SJSA1 (cell line): ENCODE data around the gene PIP5K1C. TPM values are rescaled to one million over a fixed set of nuclear protein-coding genes. Genes with fewer than 3 reads are reported as not detected.
"Not testable (repeated sequence)": the region's sequence is repeated elsewhere in the genome, so short reads cannot be mapped to it uniquely, and the experiment has no call there.

Experiments
- DNase-seq, 2 experiments: peaks; one replicate each; pipeline ENCODE4 v3.0.0-alpha.2; 2015 to 2020; ENCODE audit warnings: low spot score in 2 of 2, low read depth in 1 of 2
- H3K27ac ChIP-seq: fragments of 250-450 bp; sonication (Bioruptor Pico); 2 replicates; pipeline ENCODE4 v1.5.1; 2020; ENCODE audit warnings: mild to moderate bottlenecking, moderate library complexity
- H3K27me3 ChIP-seq: fragments of 250-450 bp; sonication (Bioruptor Pico); replicated peaks from 2 replicates; pipeline ENCODE4 v1.5.1; 2020; ENCODE audit warnings: mild to moderate bottlenecking, moderate library complexity
- H3K36me3 ChIP-seq: fragments of 250-450 bp; sonication (Bioruptor Pico); 2 replicates; pipeline ENCODE4 v1.5.1; 2020; ENCODE audit warnings: mild to moderate bottlenecking
- H3K4me1 ChIP-seq: fragments of 250-450 bp; sonication (Bioruptor Pico); replicated peaks from 2 replicates; pipeline ENCODE4 v1.6.1; 2021; ENCODE audit warnings: mild to moderate bottlenecking
- H3K4me3 ChIP-seq: fragments of 250-450 bp; sonication (Bioruptor Pico); 2 replicates; pipeline ENCODE4 v1.5.1; 2020; ENCODE audit warnings: mild to moderate bottlenecking
- H3K9me3 ChIP-seq: fragments of 250-450 bp; sonication (Bioruptor Pico); replicated peaks from 2 replicates; pipeline ENCODE4 v1.5.1; 2020; ENCODE audit warnings: mild to moderate bottlenecking
- total RNA-seq: library from RNA; depleted of rRNA; stranded (reverse); fragments of >200 nt; shearing (Covaris generic); gene quantifications from 2 replicates; pipeline ENCODE4 v1.2.3, GENCODE V29; 2014; rRNA removed

Gene PIP5K1C
- total RNA-seq, 1 experiment from 2014 or later = 15.9 TPM

DNA sequence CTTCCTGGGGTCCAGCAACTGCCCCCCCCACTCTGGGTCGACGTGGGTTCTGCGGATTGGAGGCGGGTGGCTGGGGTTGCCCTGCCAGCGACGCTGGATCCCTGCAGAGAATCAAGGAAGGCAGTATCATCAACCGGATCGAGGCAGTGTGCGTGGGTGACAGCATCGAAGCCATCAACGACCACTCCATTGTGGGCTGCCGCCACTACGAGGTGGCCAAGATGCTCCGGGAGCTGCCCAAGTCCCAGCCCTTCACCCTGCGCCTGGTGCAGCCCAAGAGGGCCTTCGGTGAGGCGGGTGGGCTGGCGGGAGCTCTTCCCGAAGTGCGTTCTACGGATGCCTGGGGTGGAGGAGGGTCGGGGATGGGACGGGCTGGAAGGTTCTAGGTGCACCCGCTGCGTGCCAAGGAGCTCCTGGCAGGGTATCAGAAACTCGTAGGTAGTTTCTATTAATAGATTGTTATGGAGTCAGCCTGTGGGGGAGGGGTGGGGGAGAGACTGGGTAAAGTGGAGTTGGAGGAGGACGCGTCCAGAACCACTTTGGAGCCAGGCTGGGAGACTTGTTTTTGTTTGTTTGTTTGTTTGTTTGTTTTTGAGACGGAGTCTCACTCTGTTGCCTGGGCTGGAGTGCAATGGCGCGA lies 113.4 kb downstream of the PIP5K1C start:
- Histone ChIP-seq H3K27ac (no peak overlapping the region), H3K27me3 (no peaks in the 10 kb centered on the region), H3K4me3 (no peak overlapping the region), H3K9me3 (peaks cover 2% of the 10 kb centered on the region; the same call in 1 of the 2 replicates), H3K4me1 (peaks cover 21% of the 10 kb centered on the region), H3K36me3 (peaks cover 17% of the 10 kb centered on the region)
- peak in 1 of 2 experiments; percentile 40 for DNase-seq

DNA sequence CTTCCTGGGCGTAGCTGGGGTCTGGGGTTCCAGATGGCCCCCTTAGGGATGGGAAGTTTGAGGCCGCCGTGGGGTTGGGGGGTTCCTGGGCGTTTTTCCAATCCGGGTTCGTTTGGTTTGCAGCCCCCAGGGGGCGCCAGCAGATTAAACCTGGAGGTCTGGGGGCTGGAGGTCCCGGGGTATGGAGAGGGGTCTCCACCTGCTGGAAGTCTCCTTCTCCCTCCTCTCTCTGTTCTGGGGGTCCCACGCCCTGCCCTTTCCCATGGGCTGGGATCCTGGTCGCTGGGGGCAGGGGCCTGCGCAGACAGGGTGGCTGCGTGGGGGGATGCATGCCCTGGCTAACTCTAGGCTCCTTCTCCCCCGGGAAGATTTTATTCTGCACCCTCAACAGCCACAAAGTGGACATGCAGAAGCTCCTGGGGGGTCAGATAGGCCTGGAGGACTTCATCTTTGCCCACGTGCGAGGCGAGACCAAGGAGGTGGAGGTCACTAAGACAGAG lies 114.1 kb downstream of the PIP5K1C start:
- peak in 1 of 2 experiments; percentile 54 for DNase-seq
- Histone ChIP-seq H3K4me1 (peaks cover 28% of the 10 kb centered on the region), H3K36me3 (peaks cover 10% of the 10 kb centered on the region), H3K27me3 (no peaks in the 10 kb centered on the region), H3K4me3 (peak overlapping the region; percentile 57), H3K27ac (peak overlapping the region; percentile 71), H3K9me3 (peaks cover 2% of the 10 kb centered on the region; the same call in 1 of the 2 replicates)

DNA sequence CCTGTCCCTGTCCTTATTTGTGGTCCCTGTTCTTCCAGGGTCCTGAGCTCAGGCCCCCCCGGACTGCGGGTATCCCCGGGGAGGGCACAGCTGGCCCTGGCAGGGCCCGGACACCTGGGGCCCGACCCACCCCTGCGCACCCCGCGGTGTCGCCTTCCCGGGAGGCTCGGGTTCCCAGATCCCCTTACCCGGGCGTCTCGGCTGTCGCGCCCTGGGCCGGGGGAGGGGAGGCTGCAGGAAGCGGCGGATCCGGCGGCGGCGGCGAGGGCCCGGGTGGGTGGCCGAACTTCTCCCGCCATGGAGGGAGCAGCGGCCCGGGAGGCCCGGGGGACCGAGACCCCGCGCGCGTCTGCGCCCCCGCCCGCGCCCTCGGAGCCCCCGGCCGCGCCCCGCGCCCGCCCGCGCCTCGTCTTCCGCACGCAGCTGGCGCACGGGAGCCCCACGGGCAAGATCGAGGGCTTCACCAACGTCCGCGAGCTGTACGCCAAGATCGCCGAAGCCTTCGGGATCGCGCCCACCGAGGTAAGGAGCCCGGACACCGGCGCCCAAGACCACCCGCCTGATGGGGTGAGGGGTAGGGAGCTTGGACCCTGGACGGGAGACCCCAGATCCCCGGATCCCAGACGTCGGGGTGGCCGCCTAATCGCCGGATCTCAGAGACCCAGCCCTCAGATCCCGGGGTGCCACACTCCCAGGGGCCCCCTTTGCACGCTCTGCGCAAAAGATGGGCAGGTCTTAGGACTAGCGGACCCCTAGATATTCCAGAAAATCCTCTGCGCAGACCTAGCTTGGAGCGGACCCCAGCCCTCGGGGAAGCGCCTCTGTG lies 114.8 kb downstream of the PIP5K1C start, which contains the start of gene GIPC3:
Gene GIPC3, plus strand, starts transcription at position 178 of the 826 bp plus-strand sequence. Its CDS starts 120 bp downstream, at position 298.
- no peaks in the 10 kb centered on the region for H3K27me3 ChIP-seq
- peaks cover 35% of the 10 kb centered on the region for H3K4me1 ChIP-seq
- peak within 1 kb of the TSS; percentile 57 for H3K4me3 ChIP-seq
- H3K27ac ChIP-seq = peak within 1 kb of the TSS; percentile 71
- DNase-seq = peak; percentile 42 to 54
- peaks cover 9% of the 10 kb centered on the region; the same call in 1 of the 2 replicates for H3K36me3 ChIP-seq
- peaks cover 2% of the 10 kb centered on the region; the same call in 1 of the 2 replicates for H3K9me3 ChIP-seq

DNA sequence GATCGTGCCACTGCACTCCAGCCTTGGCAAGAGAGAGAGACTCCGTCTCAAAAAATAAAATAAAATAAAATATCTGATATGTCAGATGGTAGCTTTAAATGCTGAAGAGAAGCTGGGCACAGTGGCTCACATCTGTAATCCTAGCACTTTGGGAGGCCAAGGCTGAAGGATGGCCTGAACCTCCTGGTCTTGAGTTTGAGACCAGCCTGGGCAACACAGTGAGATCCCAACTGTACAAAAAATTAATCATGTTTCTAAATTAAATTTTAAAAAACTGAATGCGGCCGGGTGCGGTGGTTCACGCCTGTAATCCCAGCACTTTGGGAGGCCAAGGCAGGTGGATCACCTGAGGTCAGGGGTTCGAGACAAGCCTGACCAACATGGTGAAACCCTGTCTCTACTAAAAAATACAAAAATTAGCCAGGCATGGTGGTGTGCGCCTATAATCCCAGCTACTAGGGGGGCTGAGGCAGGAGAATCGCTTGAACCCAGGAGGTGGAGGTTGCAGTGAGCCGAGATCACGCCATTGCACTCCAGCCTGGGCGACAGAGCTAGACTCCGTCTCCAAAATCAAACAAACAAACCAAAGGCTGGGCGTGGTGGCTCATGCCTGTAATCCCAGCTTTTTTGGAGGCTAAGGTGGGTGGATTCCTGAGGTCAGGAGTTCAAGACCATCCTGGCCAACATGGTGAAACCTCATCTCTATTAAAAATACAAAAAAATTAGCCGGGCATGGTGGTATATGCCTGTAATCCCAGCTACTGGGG lies 116.0 kb downstream of the PIP5K1C start:
- not testable (repeated sequence) for H3K27ac ChIP-seq, H3K4me3 ChIP-seq, H3K27me3 ChIP-seq, H3K36me3 ChIP-seq, DNase-seq, H3K9me3 ChIP-seq
- H3K4me1 ChIP-seq = peaks cover 47% of the 10 kb centered on the region

DNA sequence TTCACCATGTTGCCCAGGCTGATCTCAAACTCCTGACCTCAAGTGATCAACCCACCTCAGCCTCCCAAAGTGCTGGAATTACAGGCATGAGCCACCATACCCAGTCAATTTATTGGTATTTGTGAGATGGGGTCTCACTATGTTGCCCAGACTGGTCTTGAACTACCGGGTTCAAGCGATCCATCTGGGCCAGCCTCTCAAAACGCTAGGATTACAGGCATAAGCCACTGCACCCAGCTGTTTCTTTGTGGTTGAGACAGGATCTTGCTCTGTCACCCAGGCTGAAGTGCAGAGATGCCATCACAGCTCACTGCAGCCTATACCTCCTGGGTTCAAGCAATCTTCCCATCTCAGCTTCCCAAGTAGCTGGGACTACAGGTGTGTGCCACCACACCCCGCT lies 118.5 kb downstream of the PIP5K1C start:
- H3K27me3 ChIP-seq, H3K4me3 ChIP-seq, H3K9me3 ChIP-seq, DNase-seq: not testable (repeated sequence)
- peaks cover 16% of the 10 kb centered on the region for H3K36me3 ChIP-seq
- peaks cover 62% of the 10 kb centered on the region for H3K4me1 ChIP-seq
- peak overlapping the region; percentile 24; the same call in 1 of the 2 replicates for H3K27ac ChIP-seq

Other genes with a start within 250 kb of the PIP5K1C start
- gene SMIM24, start 219.9 kb downstream of the PIP5K1C start, total RNA-seq = not detected in 2 replicates
- gene SMIM44, start 217.0 kb downstream of the PIP5K1C start, total RNA-seq = not detected in 2 replicates
- gene DOHH, start 199.8 kb downstream of the PIP5K1C start, total RNA-seq = 29.4 and 40.5 TPM in 2 replicates
- 39.3 and 53.4 TPM in 2 replicates for gene FZR1, start 194.2 kb downstream of the PIP5K1C start, total RNA-seq
- gene TEKTIP1, start 161.3 kb downstream of the PIP5K1C start, total RNA-seq = 0.26 TPM in 1 of 2 replicates, not detected in the other
- gene MFSD12, start 142.9 kb downstream of the PIP5K1C start, total RNA-seq = 124 and 132 TPM in 2 replicates
- 229 and 260 TPM in 2 replicates for gene HMG20B, start 127.5 kb downstream of the PIP5K1C start, total RNA-seq
- gene GIPC3, start 115.0 kb downstream of the PIP5K1C start, total RNA-seq = 9.2 and 13.1 TPM in 2 replicates
- gene TBXA2R, start 93.6 kb downstream of the PIP5K1C start, total RNA-seq = not detected in 2 replicates
- 29.3 and 45.2 TPM in 2 replicates for gene CACTIN, start 73.7 kb downstream of the PIP5K1C start, total RNA-seq
- gene TJP3, start 7.9 kb upstream of the PIP5K1C start, total RNA-seq = not detected in 2 replicates
- 18.1 and 24.3 TPM in 2 replicates for gene APBA3, start 61.2 kb upstream of the PIP5K1C start, total RNA-seq
- 52.7 and 55.5 TPM in 2 replicates for gene MRPL54, start 62.2 kb upstream of the PIP5K1C start, total RNA-seq
- gene RAX2, start 71.8 kb upstream of the PIP5K1C start, total RNA-seq = not detected in 2 replicates
- gene MATK, start 85.9 kb upstream of the PIP5K1C start, total RNA-seq = not detected in 2 replicates
- not detected in 2 replicates for gene ZFR2, start 168.6 kb upstream of the PIP5K1C start, total RNA-seq
- 0.03 and 0.26 TPM in 2 replicates for gene ATCAY, start 180.2 kb upstream of the PIP5K1C start, total RNA-seq
- gene NMRK2, start 232.6 kb upstream of the PIP5K1C start, total RNA-seq = not detected in 2 replicates